Tongue (tissue), 2 donors: ENCODE data around the gene COL23A1. TPM values are rescaled to one million over a fixed set of nuclear protein-coding genes. Genes with fewer than 3 reads are reported as not detected.
A peak's percentile ranks its signal among the peaks of the same experiment; 100 is the strongest.

Experiments used
- DNase-seq: peaks from one replicate; pipeline ENCODE4 v3.0.0-alpha.2; 2015
- total RNA-seq: library from RNA; depleted of rRNA; stranded (reverse); fragments of >200 nt; gene quantifications from one replicate; pipeline ENCODE4 v1.2.3, GENCODE V29; 2014

Gene COL23A1
- total RNA-seq, 1 donor from 2014 or later: 5.4 TPM

DNA sequence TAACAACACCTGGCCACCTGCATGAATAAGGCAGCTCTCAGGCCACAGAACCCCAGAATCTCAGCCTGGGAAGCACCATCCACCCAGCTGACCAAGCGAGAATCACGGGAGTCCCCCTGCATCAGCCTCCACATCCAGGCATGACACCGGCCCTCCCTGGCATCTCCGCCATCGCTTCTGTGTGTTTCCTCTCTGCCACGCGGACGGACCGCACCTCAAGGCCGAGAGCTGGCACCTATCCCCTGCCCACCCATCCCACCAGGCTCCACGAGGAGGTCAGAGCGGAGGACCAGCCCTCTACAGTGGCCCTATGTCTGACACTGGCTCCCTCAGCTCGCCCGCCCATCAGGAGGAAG lies 134.7 kb downstream of the COL23A1 start:
- DNase-seq: no peak

DNA sequence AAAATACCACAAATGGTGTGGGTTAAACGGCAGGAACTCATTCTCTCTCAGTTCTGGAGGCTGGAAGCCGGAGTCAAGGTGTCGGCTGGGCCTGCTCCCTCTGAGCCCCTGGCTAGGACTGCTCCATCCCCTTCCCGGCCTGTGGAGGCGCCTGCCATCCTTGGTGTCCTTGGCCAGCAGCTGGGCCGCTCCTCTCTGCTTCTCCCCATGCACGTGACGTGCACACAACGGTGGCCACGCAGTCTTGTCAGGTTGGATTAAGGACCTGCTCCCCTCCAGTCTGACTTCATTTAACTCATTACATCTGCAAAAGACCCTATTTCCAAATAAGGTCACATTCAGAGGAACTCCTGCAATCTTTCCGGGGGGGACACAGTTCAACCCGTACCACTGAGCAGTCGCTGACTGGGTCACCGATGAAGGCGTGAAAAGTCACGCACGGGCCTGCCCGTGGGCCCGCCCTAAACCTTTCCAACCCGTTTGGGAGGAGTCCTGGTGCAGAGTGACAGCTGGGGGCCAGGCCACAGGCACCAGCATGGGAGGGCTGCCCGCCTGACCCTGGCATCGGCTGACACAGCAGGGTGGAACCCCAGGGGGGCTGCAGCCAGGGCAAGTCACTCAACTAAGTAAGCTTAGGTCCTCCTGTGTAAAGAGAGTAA lies 135.2 kb downstream of the COL23A1 start:
- DNase-seq: no peak

DNA sequence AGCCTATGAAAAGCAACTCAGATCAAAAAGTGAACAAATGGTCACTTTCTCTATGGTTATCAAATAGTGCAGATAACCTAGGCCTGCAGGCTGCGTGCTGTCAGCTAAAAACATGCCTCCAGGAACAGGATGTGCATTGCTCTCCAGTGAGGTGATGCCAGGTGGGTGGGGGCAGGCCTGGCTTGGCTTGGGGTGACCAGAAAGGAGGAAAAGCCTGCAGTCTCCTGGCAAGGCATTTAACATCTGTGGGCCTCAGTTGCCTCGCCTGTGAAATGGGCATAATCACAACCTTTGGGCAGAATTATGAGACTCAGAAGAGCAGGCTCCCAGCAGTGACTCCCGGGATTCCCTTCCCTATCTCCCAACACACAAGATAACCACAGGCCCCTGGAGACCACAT lies 135.9 kb downstream of the COL23A1 start:
- no peak for DNase-seq

DNA sequence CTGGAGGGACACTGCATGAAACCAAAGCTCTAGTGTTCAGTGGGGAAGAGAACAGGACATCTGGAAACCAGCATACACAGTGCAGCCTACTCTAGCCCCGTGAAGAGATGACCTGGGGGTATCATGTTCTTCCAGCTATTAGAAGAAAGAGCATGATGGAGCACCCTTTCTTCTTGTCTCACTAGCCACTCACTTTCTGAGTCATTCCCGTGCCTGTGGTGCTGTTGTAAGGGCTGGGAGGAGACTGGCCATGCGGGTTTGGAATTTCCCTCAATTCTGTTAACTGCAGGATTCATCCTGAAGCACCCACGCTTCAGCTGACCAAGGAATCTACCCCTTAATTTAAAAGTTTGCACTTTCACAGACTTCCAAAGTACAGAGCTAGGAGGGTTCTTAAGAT lies 137.0 kb downstream of the COL23A1 start:
- DNase-seq: no peak

DNA sequence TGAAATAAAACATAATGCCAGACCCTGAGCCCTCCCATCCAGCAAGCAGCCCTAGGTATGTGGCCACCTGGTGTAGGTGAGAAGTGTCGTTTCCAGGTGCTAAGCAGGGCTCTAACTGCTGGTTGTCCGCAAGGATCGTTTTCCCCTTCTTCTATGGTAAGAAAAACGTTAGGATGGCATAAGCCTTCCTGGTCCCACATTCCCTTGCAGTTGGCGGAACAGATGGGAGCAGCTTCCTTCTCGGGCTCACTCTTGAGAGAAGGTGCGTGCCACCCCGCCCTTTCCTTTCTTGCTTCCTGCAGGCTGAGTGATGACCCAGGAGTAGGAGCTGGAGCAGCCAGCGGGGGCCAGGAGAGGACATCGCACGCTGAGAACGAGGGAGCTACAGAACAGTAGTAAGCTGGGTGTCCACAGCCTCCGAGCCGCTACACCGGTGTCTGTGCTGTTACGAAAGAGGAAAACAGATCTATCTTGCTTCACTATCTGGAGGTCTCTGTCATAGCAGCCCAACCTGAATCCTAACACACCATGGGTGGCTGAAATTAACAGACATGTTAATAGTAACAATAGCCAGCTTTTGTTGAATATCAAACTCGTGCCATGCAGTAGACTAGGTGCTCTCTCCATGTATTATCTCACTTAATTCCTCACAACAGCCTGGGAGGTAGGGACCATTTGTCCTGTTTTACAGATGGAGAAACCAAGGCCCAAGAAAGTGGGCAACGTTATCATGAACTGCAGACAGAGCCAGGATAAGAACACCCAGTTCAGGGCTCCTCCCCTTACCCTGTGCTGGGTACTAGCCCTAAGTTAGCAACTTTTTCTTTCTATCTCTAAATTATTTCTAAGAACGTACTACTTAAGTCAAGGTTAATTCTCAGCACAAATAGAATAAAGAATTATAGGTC lies 139.8 kb downstream of the COL23A1 start:
- no peak for DNase-seq

DNA sequence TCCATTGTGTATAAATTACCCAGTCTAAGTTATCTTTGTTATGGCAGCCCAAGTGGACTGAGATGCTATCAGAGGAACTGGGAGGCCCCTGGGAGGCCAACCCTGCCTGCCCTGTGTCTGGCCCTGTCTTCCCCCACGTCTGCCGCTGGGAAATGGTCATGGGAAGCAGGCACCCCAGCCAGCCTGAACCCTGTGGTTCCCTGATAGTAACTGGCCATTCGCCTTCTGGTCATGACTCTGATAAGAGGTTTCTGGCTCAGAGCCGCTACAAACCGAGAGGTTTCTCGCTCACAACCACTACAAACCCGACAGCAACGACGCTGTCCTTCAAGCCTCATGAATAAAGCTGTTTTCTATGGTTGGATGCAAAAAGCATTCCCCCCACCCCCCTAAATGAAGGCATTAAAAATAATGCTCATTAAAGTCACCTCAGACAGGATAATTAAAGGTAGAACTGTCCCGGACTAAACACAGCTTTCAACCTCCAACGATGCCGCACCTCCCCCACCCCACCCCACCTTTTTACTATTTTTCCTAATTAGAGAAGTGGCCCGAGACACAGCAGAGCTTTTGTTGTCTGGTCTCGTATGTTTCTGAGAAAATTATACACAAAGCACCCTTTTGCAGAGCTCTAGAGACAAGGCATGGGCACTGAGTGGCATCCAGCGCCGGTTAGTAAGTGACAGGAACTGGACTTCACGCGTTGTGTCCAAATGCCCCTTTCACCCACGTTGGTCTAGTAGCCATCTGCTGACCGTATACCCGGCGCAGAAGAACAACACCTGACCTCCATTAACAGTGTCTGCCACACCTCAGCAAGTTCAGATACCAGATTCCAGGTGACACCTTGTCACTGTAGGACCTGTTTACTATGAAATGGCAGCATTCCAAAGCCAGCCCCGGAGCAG lies 140.8 kb downstream of the COL23A1 start:
- DNase-seq: no peak

DNA sequence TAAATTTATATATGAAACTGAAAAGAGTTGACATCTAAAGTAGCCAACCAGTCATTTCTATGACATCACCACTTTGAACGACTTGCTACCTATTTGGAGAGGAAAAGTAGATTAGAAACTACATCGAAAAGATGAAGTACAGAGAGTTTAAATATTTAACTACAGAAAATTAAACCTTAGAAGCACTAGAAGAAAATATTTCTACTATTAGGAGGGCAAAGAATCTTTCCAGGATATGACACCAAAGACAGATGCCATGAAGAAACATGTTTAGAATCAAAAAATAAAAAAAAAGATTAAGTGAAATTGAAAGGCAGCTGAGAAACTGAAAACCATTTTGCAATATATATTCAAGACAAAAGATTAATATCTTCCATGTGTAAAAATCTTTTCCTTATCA lies 144.7 kb downstream of the COL23A1 start:
- no peak for DNase-seq

DNA sequence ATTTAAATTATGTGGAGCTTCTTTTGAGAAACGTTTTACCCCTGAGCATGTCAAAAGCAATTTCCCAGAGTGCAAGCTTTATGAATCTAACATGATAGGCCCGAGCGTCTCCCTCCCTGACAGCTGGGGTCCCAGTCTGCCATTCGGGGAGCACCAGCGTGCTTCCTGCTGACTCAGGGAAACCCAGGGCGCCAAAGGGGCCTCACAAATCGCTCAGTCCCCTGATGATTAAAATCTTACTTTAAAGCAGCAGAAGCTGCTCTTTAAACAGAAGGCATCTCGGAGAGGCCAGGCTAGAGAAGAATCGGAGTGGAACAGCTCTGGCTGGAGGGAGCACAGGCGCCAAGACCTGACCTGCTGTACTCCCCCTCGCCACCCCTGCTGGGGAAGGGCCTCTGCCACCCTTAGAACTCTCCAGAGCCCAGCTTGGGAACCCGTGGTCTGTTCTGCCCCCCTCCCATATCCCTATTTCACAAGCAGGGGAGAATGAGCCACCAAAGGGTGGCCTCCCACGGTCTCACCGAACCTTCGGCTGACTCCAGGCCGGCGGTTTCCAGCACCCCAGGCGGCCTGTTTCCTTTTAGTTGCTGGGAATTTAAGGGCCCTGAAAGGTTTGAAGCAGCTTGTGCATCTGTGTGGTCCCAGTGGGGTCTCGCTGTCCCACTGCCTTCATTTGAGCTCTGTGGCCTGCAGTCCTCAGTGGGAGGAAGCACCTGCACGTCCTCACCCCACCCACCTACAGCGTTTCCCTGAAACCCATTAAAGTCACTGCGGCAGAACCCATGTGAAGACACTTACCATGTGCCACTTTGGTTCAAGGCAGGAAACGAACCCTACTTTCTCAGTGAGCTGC lies 147.6 kb downstream of the COL23A1 start:
- DNase-seq: no peak

DNA sequence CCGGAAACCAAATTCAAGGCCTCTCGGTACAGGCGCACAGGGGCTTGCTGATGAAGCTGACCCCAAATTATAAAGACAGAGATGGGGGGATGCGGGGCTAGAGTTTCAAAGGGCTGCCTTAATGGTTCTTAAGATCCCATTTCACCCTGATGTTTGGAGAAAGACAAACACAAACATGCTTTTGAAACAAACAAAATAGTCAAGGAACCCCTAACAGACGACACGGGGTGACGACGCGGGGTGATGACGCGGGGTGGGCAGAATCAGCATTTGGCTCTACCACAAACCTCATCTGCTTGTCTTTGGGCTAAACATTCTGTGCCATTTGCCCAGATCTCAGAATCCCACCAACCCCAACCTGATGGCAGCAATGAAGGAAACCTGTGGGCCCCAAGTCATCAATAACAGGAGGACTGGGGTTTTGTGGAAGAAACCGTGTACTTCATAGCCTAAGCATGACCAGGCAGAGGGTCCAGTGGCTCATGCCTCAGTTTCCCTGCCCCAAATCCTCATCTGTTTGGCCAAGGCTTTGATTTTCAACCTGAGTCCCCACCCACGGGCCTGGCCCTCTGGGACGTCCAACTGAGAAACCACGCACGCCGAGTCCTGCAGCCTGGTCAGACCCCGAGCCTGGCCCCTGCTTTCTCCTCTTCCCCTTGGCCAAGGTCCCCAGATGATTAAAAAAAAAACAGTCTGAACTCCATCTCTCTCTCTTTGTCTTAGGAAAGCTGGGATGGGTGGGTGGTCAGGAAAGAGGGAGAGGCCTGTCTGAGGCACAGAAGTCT lies 148.5 kb downstream of the COL23A1 start:
- no peak for DNase-seq

DNA sequence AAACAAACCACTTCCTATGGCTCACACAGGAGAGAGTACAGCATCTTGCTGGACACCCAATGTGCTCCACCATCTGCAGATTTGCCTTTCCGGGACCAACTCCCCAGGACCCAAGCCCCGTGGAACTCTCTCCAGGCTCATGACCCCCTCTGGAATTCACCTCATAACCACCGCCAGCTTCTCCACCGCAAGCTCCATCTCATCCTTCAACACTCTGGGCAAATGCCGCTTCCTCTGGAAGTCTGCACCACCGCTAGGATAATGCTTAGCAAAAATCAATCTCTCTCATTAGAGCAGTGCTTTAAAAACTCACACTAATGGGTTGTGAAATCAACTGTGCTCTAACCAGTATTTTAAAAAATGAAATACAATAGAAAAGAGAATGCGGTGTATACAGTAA lies 150.0 kb downstream of the COL23A1 start:
- DNase-seq: no peak

DNA sequence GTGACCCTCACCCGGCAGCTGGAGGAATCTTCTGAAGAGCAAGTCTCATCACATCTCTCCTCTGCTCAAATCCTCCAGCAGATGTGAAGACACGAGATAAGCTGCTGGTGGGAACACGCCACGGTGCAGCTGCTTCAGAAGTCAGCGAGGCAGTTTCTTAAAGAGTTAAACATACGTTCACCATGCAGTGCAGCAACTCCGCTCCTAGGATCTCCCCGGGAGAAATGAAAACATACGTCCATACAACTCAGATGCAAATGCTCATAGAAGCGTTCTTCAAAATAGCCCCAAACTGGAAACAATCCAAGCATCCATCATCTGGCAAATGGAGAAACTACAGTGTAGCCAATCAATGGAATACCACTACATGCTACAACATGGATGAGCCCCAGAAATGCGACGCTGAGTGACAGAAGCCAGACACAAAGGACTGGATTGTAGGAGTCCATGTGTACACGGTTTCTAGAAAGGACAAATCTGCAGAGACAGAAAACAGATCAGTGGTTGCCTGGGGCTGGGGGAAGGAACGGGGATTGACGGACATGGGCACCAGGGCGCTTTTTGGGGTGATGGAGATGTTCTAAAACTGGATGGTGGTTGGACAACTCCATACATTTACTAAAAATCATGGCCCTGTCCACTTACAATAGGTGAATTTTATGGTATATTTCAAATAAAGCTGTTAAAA lies 150.6 kb downstream of the COL23A1 start:
- peak; percentile 64 for DNase-seq

DNA sequence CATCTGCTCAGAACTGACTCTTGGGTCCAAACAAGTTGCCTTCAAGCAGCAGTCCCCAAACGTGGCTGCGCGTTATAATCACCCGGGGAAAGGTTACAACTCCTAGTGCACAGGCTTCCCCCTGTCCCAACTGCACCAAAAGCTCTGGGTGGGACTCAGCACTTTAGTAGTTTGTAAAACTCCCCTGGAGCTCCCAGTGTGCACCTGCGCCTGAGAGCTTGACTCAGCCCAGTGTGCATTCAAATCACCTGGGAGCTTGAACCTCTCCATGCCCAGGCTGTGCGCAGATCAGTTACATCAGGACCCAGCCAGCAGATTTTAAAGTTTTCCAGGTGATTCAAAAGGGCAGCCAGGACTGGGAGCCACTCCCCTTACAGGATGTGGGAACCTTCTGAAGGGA lies 151.4 kb downstream of the COL23A1 start:
- no peak for DNase-seq

DNA sequence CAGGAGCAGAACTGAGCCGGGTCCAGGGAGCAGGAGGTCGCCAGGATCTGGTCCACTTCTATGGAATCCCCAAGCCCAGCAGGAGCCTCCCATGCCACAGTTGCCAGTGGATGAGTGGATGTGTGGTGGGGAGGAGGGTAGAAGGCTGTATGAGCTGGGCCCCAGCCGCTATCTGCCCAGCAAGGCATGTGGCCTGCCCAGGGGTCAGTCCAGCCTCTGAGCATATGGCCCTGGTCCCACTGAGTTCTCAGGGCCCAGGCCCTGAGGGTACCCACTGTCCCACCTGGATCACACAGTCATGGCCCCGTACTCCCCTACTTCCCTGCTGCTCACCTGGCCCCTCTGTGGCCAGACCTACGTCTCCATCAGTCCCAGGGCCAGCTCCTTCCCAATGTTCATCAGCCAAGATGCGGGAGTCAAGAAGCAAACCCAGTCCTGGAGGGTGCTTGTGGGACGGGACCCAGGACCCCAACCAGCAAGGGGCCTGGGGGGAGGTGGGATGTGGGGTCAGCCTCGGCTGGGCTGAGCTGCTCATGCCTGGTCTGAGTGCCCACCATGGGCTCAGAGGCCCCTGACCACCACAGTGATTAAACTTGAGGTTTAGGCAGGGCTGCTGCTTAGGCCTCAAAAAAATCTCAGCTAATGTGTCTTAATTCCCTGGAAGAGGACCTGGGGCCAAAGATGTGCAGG lies 152.7 kb downstream of the COL23A1 start:
- DNase-seq: no peak

DNA sequence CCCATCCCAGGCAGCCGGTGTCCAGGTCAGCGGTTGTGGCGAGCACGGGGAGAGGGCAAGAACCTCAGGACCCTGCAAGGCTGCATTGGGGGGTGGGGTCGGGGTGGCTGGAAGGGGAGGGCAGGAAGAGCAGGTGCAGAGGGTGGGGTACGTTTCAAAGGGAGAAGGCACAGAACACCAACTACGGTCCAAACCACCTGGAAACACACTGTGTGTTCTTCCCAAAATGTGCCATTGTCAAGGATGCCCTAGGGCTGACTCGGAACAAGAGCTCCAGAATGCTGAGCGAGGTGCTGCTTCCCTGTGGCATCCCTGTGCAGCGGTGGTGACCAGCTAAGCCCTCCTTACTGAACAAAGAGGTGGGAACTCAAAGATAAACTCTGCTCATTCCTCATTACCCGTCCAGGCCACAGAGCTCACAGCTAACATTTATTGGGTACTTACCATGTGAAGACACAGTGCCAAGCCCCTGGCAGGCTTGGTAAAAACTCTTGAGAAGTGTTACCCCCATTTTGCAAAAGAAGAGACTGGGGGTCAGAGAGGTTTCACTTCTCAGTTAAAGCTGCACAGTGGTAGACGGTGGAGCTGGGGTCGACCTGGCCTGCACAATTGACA lies 153.8 kb downstream of the COL23A1 start:
- DNase-seq: no peak

DNA sequence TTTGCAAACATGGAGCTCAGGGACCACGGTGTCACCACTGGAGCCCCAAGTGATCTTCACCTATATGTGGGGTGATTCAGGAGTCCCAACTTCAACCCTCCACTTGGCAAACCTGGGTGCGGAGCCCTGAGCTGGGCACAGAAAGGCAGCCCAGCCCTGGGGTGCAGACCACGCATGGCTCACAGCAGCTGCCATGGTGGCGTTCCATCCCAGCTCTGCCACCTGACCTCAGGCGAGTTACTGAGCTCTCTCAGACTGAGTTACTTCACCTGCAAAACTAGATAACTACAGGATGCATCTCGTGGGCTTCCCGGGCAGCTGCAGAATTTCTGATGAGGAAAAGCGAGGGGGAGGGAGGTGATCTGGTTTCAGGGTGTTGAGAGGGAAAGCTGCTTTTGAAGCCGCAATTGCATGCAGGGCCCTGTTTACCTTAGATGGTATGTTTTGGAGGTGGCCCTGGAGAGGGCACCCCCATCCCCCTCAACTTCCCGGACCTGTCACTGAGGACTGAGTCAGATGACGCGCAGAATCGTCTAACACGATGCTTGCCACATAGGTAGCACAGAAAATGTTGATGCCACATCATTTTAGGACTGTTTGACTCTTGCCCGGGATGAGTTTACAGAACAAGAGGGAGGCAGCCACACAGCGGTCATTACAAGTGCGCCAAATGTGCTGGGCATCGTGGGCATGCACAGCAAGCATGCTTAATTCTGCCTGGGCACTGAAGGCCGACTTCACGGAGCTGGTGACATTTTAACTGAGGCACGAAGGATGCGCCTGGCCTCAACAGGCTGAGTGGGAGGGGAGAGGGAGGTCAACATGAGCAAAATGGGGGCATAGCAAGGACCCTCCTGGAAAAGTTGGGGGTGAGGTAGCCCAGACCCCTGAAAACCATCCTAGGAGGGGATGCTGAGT lies 154.6 kb downstream of the COL23A1 start:
- no peak for DNase-seq

DNA sequence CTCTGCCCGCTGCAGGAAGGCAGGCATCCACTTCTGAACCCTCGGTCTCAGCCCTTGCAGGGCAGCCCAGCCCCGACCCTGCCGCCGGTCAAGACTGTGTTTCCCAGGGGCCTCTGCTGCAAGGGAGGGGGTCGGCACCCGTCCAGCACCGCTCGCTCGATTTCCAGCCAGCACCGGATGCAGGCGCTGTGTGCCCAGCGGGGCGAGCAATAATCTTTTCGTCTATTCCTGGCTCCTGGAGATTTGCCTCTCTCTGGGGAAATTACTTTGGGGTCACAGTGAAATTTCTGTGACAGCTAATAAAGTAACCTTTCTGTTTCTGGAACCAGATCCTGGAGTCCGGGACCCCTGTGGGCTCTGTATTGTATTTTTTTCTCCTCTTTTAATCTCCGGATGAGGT lies 155.3 kb downstream of the COL23A1 start:
- no peak for DNase-seq

DNA sequence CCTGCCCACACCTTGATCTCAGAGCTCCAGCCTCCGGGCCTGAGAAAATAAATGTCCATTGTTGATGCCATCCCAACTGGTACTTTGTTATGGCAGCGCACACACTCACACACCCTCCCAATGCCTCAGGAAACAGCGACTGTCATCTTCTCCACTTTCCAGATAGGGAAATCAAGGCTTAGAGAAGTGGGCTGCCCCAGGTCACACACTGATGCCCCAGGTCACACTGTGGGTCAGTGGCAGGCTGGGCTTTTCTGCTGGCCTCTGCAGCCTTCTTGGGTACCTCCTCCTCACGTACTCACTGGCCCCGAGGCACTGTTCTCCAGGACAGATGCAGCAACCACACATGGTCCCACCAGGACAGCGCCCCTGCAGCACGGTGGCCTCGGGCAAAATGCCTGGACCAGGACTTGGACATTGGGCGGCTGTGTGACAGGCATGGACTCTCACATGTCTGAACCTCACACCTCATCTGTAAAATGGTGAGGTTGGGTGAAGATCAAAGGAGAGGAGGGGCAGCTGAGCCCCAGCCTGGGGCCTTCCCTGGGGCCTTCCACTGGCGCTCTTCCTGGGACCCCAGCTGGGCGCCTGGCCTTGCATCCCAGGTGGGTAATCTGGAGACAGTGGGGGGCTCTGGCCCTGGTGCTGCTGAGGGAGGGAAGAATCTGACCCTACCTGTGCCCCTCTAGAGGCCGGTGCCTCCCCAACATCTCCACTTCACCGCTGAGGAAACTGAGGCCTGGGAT lies 156.0 kb downstream of the COL23A1 start:
- no peak for DNase-seq
